Epithelial cell of proximal tubule (primary cell): ENCODE measurements around the gene RBKS. TPM values are rescaled to one million over a fixed set of nuclear protein-coding genes. Genes with fewer than 3 reads are reported as not detected.

Source experiments
- DNase-seq: peaks from one replicate; pipeline ENCODE4 v3.0.0-alpha.2; 2011; ENCODE audit warnings: low read depth
- H3K4me3 ChIP-seq: 2 replicates; pipeline ENCODE4 v1.5.1; 2011; ENCODE audit warnings: low read depth, mild to moderate bottlenecking, low read length
- CTCF ChIP-seq: conservative IDR thresholded peaks from 2 replicates; pipeline ENCODE4 v1.5.1; 2012; ENCODE audit warnings: low read depth, mild to moderate bottlenecking, low read length
- total RNA-seq: library from RNA; depleted of rRNA; stranded (reverse); fragments of >200 nt; gene quantifications from 2 replicates; pipeline ENCODE4 v1.2.3, GENCODE V29; 2015

RBKS gene
- total RNA-seq, 1 donor from 2014 or later, result 2.7 TPM

- no peak for DNase-seq
- H3K4me3 ChIP-seq, result no peak overlapping the region
- TF ChIP-seq CTCF, result no peak
Observed at GRCh38 chr2:27824401-27824800, 65.8 kb downstream of the RBKS start.

GRCh38 chr2:27823569-27823968 lies 66.6 kb downstream of the RBKS start:
- no peak overlapping the region for H3K4me3 ChIP-seq
- no peak for DNase-seq
- no peak for TF ChIP-seq CTCF

GRCh38 chr2:27823135-27823534 lies 67.1 kb downstream of the RBKS start:
- no peak overlapping the region for H3K4me3 ChIP-seq
- no peak for TF ChIP-seq CTCF
- no peak for DNase-seq

GRCh38 chr2:27822049-27822448 lies 68.1 kb downstream of the RBKS start:
- no peak for TF ChIP-seq CTCF
- no peak overlapping the region for H3K4me3 ChIP-seq
- DNase-seq, result no peak

GRCh38 chr2:27815860-27816438 lies 74.2 kb downstream of the RBKS start:
- H3K4me3 ChIP-seq, result no peak overlapping the region
- DNase-seq, result no peak
- TF ChIP-seq CTCF, result no peak

GRCh38 chr2:27814758-27815157 lies 75.4 kb downstream of the RBKS start:
- DNase-seq, result no peak
- no peak overlapping the region for H3K4me3 ChIP-seq
- no peak for TF ChIP-seq CTCF

GRCh38 chr2:27811768-27812167 lies 78.4 kb downstream of the RBKS start:
- no peak for DNase-seq
- no peak overlapping the region for H3K4me3 ChIP-seq
- TF ChIP-seq CTCF, result no peak
